Right cardiac atrium (tissue), 5 donors: ENCODE results near the gene PROM1. TPM values are rescaled to one million over a fixed set of nuclear protein-coding genes. Genes with fewer than 3 reads are reported as not detected.

Source experiments
- ATAC-seq, 2 donors: fragments of 200-7000 bp; cut with Tn5 transposase; one replicate each; pipeline versions ENCODE4 v1.8.0 to v1.9.1; 2020; ENCODE audit warnings: moderate library complexity in 2 of 2, mild to moderate bottlenecking in 1 of 2
- DNase-seq, 3 donors: peaks; one replicate each; pipeline ENCODE4 v3.0.0-alpha.2; 2020
- H3K27ac ChIP-seq: one replicate; pipeline ENCODE4 v1.5.1; 2013; ENCODE audit warnings: mild to moderate bottlenecking, low read length, control low read depth, moderate library complexity
- H3K27me3 ChIP-seq: one replicate; pipeline ENCODE4 v1.6.1; 2013; ENCODE audit not compliant: control insufficient read depth, insufficient read depth
- H3K4me1 ChIP-seq: one replicate; pipeline ENCODE4 v1.6.1; 2013; ENCODE audit warnings: low read length; ENCODE audit not compliant: control insufficient read depth, insufficient read depth
- H3K4me3 ChIP-seq: one replicate; pipeline ENCODE4 v1.5.1; 2013; ENCODE audit warnings: low read length, control low read depth
- H3K9me3 ChIP-seq: one replicate; pipeline ENCODE4 v1.6.1; 2013; ENCODE audit warnings: low read length; ENCODE audit not compliant: control insufficient read depth
- WGBS: extraction: QIAGEN DNeasy Blood & Tissue Kit; methylation state at CpG from one replicate; pipeline ENCODE4 v1.1.7; 2013; 5-methylcytosine and 5-hydroxymethylcytosine counted together
- intact Hi-C, 4 donors: fragments of 100-400 bp; cut with DNase I; formaldehyde crosslinking; loops; one replicate each; pipeline versions ENCODE4 v1.11.0 to v1.14.0; 2022 to 2023
- polyA plus RNA-seq: library from polyadenylated mRNA; stranded (reverse); fragments of 200-250 nt; gene quantifications from one replicate; pipeline ENCODE4 v1.2.3, GENCODE V29; 2013
- total RNA-seq, 4 donors: library from RNA; stranded (reverse); fragmentation: NEBNext Ultra II Directional; extraction: Animal tissue kit (Norgen Biotek cat#: 25700); gene quantifications; one replicate each; pipeline ENCODE4 v1.2.1, GENCODE V29; 2021
- donor health status: healthy with polysubstance abuse.
- donor health status: DM: no; HTN: yes; CAD: no.
- donor health status: DM: no; HTN: no; CAD: no.
- donor health status: DM: no; HTN: yes; CAD: no; lungs with severe emphysema.
- donor health status: DM: yes; HTN: yes; CAD: no.

Gene PROM1
- total and polyA plus RNA-seq, 5 donors = 3.2 to 12.3 (median 5.6) TPM

DNA sequence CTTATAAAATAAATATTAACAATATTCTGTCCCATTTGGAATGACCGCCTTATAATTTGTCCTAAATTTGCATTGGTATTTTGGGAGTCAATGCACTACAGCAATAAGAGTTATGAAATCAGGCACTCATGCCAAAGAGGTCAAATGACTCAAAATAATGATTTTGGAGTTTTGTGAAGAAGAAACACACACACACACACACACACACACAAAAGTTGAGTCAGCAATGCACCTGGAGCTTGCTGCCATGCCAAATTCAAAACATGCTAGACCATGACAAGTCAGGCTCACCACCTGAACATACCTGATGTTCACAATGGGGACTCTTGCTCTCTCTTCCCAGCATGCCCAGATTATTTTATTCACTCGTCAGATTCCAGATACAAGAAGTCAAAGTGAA is 56.7 kb downstream of the PROM1 start:
- H3K9me3 ChIP-seq = no peaks in the 10 kb centered on the region
- 79% methylated on average over 2 of the region's 2 CpGs for WGBS
- H3K4me1 ChIP-seq = no peaks in the 10 kb centered on the region
- no peak overlapping the region for H3K27ac ChIP-seq
- H3K27me3 ChIP-seq = no peaks in the 10 kb centered on the region
- no peak overlapping the region for H3K4me3 ChIP-seq
- DNase-seq = no peak
- no peak for ATAC-seq
- intact Hi-C loops = loop anchor here (2.0 to 10.0 kb wide), 5 partner anchors 138 to 240 kb away; no protein-coding TSS in a partner anchor

DNA sequence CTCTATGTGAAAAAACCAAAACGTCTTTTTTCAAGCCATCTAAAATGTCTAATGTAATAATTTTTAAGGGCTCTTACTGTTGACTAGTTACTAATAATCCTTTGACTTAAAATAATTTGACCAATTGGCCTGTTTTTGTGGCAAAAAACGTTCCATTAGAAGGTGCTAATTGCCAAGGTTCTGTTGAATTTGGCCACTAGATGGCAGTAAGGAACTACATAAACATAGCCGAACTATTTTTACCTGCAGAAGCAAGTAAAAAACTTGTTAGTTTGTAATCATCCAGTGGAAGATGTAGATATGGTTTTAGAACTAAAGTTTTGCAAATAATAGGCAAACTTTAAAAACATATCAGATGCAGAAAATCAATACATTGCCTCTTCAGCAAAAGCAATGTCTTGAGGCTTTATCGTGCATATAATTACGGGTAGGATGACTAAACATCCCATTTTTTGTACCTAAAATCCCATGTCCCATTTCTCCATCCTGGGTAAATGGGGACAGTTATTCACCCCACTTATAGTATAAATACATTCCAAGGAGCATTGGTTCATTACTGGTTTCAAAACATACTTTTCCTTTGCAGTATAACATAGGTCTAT is 57.6 kb downstream of the PROM1 start:
- H3K9me3 ChIP-seq = no peaks in the 10 kb centered on the region
- DNase-seq = no peak
- H3K27ac ChIP-seq = no peak overlapping the region
- 38% methylated on average over 5 of the region's 5 CpGs for WGBS
- no peaks in the 10 kb centered on the region for H3K27me3 ChIP-seq
- H3K4me1 ChIP-seq = no peaks in the 10 kb centered on the region
- no peak overlapping the region for H3K4me3 ChIP-seq
- ATAC-seq = no peak
- intact Hi-C loops = loop anchor here (2.0 to 10.0 kb wide), 5 partner anchors 139 to 241 kb away; no protein-coding TSS in a partner anchor

DNA sequence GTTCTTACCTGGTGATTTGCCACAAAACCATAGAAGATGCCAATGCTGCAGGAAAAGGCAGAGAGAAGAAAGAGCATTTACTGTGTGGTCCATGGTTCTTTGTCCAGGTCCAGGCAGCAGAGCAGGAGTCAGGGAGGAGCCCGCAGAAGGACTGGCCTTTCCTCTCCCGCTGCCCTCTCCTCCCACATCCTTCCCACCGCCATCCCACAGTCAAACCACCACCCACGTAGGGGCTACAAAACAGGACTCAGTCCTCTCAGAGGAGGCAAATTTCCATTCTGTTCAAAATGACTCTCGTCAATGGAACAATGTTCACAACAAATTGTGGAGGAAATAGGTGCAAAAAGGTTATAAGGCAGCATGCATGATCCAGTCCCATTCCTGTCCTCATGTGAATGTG is 58.6 kb downstream of the PROM1 start:
- intact Hi-C loops = loop anchor here (5.0 to 10.0 kb wide), 4 partner anchors 140 to 242 kb away; no protein-coding TSS in a partner anchor
- no peaks in the 10 kb centered on the region for H3K4me1 ChIP-seq
- no peaks in the 10 kb centered on the region for H3K27me3 ChIP-seq
- H3K4me3 ChIP-seq = no peak overlapping the region
- peak in 1 of 2 donors; percentile 32 for ATAC-seq
- 63% methylated on average over 5 of the region's 5 CpGs for WGBS
- no peak overlapping the region for H3K27ac ChIP-seq
- H3K9me3 ChIP-seq = no peaks in the 10 kb centered on the region
- no peak for DNase-seq

DNA sequence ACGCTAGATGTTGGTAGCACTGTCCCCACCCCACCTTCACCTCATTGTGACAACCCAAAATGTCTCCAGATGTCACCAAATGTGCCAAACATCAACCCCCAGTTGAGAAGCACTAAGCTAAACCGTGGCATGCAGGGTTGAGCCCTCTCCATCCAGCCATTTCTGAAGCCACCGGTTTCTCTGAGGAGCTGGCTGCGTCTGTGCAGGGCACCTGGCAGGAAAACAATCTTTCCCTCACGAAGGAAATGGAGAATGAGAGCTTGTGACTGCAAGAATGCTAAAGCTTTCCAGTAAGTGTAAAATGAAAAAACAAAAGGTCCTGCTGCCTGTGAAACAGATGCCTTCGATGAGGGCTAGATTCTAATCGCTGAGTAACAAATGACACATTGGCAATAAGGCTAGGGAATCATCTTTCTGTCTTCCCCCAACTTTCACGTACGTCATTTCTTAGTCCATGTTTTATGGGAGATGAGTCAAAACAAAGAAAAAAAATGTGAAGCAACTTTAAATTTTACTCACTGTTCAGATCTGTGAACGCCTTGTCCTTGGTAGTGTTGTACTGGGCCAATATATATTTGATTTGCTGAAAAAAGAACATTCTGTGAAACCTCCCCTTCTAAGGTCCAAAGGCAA is 59.9 kb downstream of the PROM1 start:
- H3K27ac ChIP-seq = no peak overlapping the region
- H3K4me3 ChIP-seq = no peak overlapping the region
- no peak for ATAC-seq

DNA sequence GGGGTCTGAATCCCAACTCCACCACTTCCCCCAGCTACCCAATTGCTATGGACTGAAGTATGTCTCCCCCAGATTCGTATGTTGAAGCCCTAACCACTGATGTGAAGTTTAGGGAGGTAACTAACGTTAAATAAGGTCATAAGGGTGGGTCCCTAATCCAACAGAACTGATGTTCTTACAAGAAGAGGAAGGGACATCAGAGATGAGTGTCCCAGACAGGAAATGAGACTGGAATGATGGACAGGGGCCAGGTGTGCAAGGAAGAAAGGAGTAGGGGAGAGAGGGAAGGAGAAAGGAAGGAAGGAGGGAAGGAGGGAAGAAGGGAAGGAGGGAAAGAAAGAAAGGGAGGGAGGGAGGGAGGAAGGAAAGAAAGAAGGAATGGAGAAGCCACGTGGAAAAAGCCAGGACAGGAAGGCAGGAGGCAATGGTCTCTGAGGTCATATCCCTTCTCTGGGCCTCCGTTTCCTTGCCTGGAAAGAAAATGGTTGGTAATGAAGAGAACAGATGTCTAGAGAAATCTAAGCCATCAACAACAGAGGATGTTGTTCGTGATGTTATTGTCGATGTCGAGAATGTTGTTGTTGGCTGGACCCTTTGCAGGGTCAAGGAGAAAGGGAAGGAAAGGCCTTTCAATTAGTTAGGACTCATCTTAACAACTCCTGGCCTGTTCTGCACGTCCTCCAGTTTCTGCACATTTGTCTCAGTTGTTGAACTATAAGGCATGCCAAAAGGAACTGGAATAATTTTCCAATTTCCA is 61.8 kb downstream of the PROM1 start:
- DNase-seq (no peak), ATAC-seq (no peak)
- Histone ChIP-seq H3K4me1 (peaks cover 2% of the 10 kb centered on the region), H3K4me3 (no peak overlapping the region), H3K27ac (no peak overlapping the region), H3K27me3 (no peaks in the 10 kb centered on the region), H3K9me3 (no peaks in the 10 kb centered on the region)
- intact Hi-C loops = loop anchor here in 3 of 4 donors (10.0 kb wide), 2 partner anchors 143 to 173 kb away; no protein-coding TSS in a partner anchor
- whole genome bisulfite sequencing = 48% methylated on average over 8 of the region's 8 CpGs

More for the DNA sequence above, 59.9 kb downstream of the PROM1 start:
- Histone ChIP-seq H3K4me1 (peaks cover 2% of the 10 kb centered on the region), H3K9me3 (no peaks in the 10 kb centered on the region), H3K27me3 (no peaks in the 10 kb centered on the region)
- no peak for DNase-seq
- WGBS = 68% methylated on average over 10 of the region's 10 CpGs
- intact Hi-C loops = loop anchor here in 3 of 4 donors (10.0 kb wide), 2 partner anchors 141 to 171 kb away; no protein-coding TSS in a partner anchor

DNA sequence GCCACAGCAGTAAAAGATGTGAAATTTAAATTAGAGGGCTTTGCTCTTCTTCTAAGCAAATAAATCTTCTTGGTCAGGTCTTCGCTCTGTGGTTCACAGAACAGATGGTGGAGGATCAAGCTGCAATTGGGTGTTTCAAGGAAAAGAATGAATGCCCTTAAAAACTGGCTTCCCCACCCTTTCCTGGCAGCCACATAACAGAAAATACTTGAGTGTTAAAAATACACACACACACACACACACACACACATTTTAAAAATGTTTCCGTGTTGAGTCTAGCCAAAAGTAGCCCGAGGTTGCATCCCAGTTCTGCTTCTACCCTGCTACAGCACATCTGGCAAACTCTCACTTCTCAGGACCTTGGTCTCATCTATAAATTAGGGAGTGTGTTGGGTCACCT is 64.2 kb downstream of the PROM1 start:
- WGBS = 39% methylated on average over 3 of the region's 3 CpGs
- Histone ChIP-seq H3K27me3 (no peaks in the 10 kb centered on the region), H3K4me3 (no peak overlapping the region), H3K4me1 (peaks cover 2% of the 10 kb centered on the region), H3K27ac (no peak overlapping the region), H3K9me3 (no peaks in the 10 kb centered on the region)
- DNase-seq (no peak), ATAC-seq (peak in 1 of 2 donors; percentile 25)
- intact Hi-C loops = loop anchor here in 3 of 4 donors (10.0 kb wide), 2 partner anchors 145 to 175 kb away; no protein-coding TSS in a partner anchor

DNA sequence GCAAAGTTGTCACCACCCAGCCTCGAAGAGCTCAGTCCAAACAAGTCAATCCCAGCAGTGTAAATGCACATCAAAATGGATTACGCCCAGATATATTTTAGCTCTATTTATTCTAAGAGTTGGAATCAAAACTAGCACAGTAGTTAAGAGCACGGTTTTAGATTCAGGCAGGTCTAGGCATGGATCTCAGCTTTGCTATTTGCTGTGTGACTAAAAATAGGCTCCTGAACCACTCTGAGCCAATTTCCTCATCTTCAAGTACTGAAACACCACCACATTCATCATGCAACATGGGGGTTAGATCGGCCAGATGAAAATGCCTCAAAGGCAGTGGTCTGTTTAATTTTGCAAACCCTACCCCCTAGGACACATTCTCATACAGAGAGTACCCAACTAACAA is 65.0 kb downstream of the PROM1 start:
- WGBS = 88% methylated on average over 4 of the region's 4 CpGs
- Histone ChIP-seq H3K9me3 (no peaks in the 10 kb centered on the region), H3K4me1 (peaks cover 2% of the 10 kb centered on the region), H3K27ac (no peak overlapping the region), H3K27me3 (no peaks in the 10 kb centered on the region), H3K4me3 (no peak overlapping the region)
- DNase-seq (no peak), ATAC-seq (no peak)
- intact Hi-C loops = no loop called here

DNA sequence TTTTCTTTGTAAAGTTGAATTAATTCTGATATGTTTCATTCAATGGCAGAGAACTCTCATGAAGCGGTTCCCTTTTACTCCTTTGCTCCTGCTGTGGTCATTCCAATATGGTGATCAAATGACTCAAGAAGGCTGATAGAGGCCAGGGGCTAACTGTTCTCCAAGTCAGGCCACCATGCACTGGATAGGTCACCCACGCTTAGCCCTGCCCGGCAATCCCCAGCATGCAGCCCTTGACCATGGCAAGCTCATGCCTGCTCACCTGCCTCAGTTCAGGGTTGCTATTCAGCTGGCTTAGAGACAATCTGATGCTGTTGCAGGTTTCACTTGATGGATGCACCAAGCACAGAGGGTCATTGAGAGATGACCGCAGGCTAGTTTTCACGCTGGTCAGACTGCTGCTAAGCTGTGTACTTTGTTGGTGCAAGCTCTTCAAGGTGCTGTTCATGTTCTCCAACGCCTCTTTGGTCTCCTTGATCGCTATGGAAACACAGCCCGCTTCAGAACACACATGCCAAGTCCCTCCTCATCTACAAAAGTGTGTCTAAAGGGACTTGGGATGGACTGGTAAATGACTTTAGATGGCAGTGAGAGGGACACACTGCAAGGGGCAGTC is 65.7 kb downstream of the PROM1 start:
- peak in 1 of 2 donors; percentile 24 for ATAC-seq
- 92% methylated on average over 8 of the region's 8 CpGs for WGBS
- H3K27ac ChIP-seq = no peak overlapping the region
- no peak for DNase-seq
- no peaks in the 10 kb centered on the region for H3K27me3 ChIP-seq
- intact Hi-C loops = no loop called here
- H3K4me1 ChIP-seq = peaks cover 2% of the 10 kb centered on the region
- H3K4me3 ChIP-seq = no peak overlapping the region
- H3K9me3 ChIP-seq = no peaks in the 10 kb centered on the region

DNA sequence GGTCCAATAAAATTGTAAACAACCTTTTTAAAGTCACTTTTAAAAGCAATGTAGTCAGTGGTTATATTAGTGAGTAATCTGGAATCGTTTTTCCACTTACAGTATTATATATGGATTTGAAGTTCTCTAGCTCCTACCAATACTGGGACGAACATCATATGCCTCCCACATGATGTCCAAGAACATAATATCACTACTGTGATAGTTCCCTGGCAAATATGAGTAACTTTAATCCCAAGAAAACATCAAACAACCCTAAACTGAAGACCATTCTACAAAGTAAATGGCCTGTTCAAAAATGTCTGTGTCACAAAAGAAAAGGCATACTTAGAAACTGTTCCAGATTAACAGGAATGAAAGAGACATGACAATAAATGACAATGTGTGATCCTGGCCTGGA is 67.3 kb downstream of the PROM1 start:
- no peaks in the 10 kb centered on the region for H3K27me3 ChIP-seq
- peaks cover 2% of the 10 kb centered on the region for H3K4me1 ChIP-seq
- no peak for ATAC-seq
- no peak overlapping the region for H3K27ac ChIP-seq
- WGBS = 47% methylated on average over 2 of the region's 2 CpGs
- no peaks in the 10 kb centered on the region for H3K9me3 ChIP-seq
- no peak overlapping the region for H3K4me3 ChIP-seq
- intact Hi-C loops = no loop called here
- no peak for DNase-seq

DNA sequence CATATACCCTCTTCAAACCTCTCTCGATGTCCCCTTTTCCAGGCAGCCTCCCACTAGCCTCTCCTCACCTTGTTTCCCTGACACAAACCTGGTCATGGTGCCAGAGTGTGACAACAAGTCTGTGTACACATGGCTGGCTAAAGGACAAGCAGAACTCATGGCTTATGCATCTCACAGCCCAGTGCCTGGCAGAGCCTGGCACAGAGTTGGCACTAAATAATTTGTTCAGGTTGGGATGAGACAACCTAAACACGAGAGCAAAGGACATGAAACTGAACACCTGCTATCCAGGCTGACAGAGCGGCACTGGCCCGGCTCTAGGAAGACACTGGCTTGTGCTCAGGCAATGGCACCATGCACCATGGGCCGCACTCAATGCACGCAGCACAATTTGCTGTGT is 72.7 kb downstream of the PROM1 start:
- H3K4me1 ChIP-seq = no peaks in the 10 kb centered on the region
- intact Hi-C loops = no loop called here
- DNase-seq = no peak
- no peaks in the 10 kb centered on the region for H3K27me3 ChIP-seq
- H3K27ac ChIP-seq = no peak overlapping the region
- 86% methylated on average over 6 of the region's 6 CpGs for WGBS
- no peak for ATAC-seq
- H3K9me3 ChIP-seq = no peaks in the 10 kb centered on the region
- H3K4me3 ChIP-seq = no peak overlapping the region
